Activated B cell treated with CpG ODN at 0.5 μM for 24 hours (primary cell): Measurements from ENCODE around the gene TPP2. TPM values are rescaled to one million over a fixed set of nuclear protein-coding genes. Genes with fewer than 3 reads are reported as not detected.

ENCODE experiments used
- ATAC-seq: fragments of 200-7000 bp; cut with Tn5 transposase; one replicate; pipeline ENCODE4 v1.10.0; 2021; ENCODE audit warnings: low read depth, mild to moderate bottlenecking, moderate library complexity
- CTCF ChIA-PET: fragments of 350-600 bp; sonication (Branson Sonifier 250); formaldehyde crosslinking; loops from one replicate; lab custom pipeline; 2021; ENCODE audit warnings: antibody characterized with exemption; lab: Charles Lee
- POLR2A ChIA-PET: fragments of 350-600 bp; sonication (Branson Sonifier 250); formaldehyde crosslinking; loops from one replicate; lab custom pipeline; 2021; ENCODE audit warnings: antibody characterized with exemption; lab: Charles Lee
- DNase-seq: peaks from one replicate; pipeline ENCODE4 v3.0.0; 2022
- H3K27ac Mint-ChIP-seq: one replicate; pipeline ENCODE4 v1.8.0; 2020; ENCODE audit warnings: mixed read lengths
- H3K27me3 Mint-ChIP-seq: one replicate; pipeline ENCODE4 v1.8.0; 2021; ENCODE audit warnings: mixed read lengths
- H3K36me3 Mint-ChIP-seq: one replicate; pipeline ENCODE4 v1.8.0; 2021; ENCODE audit warnings: low read depth, mixed read lengths
- H3K4me1 Mint-ChIP-seq: one replicate; pipeline ENCODE4 v1.8.0; 2021; ENCODE audit warnings: mixed read lengths
- H3K4me3 Mint-ChIP-seq: one replicate; pipeline ENCODE4 v1.8.0; 2020; ENCODE audit warnings: mild to moderate bottlenecking, mixed read lengths
- H3K9me3 Mint-ChIP-seq: one replicate; pipeline ENCODE4 v1.8.0; 2020; ENCODE audit warnings: mixed read lengths
- intact Hi-C: fragments of 100-400 bp; cut with micrococcal nuclease; formaldehyde crosslinking; loops from one replicate; pipeline ENCODE4 v1.15.1; 2024
- total RNA-seq: library from RNA; stranded (reverse); gene quantifications from 2 replicates; pipeline ENCODE4 v1.2.3, GENCODE V29; 2022
- TF ChIP-seq, protein P1 (sequence below): fragments of 200-600 bp; IDR thresholded peaks from one replicate; pipeline ENCODE4 v1.8.0; 2022; ENCODE audit warnings: antibody characterized with exemption, mild to moderate bottlenecking

The TPP2 gene
- total RNA-seq, 1 donor from 2014 or later = 53.1 TPM

DNA sequence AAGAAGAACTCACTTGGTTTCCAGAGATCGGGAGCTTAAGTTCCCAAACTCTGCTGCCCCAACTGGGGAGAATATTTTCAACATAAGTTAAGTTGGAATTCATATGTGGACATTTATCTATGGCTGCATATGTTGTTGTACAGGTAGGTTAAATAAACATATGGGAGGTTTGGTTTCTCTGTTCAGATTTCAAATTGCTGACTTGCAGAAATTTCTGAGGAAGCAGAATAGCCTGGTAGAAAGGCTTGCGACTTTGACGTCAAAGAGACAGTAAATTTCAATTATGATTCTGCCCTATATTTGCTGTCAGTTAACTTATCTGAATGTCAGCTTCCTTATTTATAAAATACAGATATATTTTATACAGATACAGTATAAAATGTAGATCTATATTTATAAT is 40.0 kb upstream of the TPP2 start:
- ATAC-seq = no peak
- Mint-ChIP-seq H3K9me3 (no peaks in the 10 kb centered on the region), H3K27ac (no peak overlapping the region), H3K36me3 (no peaks in the 10 kb centered on the region), H3K27me3 (peaks cover 6% of the 10 kb centered on the region), H3K4me1 (no peaks in the 10 kb centered on the region), H3K4me3 (no peak overlapping the region)
- ChIA-PET CTCF (interaction anchor here (1.0 to 1.9 kb wide), 4 partner anchors 290 to 1413 kb away, joined by 3 to 14 read pairs (median 4); no protein-coding TSS in a partner anchor), POLR2A (no interaction called here)
- DNase-seq = no peak
- intact Hi-C loops = loop anchor here (1.0 kb wide), 2 partner anchors 1043 to 1413 kb away; no protein-coding TSS in a partner anchor
- TF ChIP-seq, protein P1, sequence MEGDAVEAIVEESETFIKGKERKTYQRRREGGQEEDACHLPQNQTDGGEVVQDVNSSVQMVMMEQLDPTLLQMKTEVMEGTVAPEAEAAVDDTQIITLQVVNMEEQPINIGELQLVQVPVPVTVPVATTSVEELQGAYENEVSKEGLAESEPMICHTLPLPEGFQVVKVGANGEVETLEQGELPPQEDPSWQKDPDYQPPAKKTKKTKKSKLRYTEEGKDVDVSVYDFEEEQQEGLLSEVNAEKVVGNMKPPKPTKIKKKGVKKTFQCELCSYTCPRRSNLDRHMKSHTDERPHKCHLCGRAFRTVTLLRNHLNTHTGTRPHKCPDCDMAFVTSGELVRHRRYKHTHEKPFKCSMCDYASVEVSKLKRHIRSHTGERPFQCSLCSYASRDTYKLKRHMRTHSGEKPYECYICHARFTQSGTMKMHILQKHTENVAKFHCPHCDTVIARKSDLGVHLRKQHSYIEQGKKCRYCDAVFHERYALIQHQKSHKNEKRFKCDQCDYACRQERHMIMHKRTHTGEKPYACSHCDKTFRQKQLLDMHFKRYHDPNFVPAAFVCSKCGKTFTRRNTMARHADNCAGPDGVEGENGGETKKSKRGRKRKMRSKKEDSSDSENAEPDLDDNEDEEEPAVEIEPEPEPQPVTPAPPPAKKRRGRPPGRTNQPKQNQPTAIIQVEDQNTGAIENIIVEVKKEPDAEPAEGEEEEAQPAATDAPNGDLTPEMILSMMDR = no peak

DNA sequence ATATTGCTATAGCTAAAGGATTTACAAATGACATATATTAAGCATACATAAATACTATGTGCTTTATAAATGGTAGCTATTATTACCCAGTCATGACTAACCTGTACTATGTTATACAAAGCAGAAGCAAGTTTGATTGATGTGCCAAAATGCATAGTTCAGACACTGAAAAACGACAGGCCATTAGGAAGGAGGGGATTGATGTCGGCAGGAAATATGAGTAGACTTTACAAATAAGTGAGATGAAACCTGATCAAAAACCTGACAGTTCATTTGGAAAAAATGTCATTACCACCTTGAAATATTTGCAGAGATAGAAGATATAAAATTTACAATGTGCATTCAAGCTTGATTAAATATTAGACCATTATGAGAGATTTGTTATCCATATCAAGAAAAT is 38.8 kb upstream of the TPP2 start:
- POLR2A ChIA-PET = no interaction called here
- TF ChIP-seq, protein P1 = no peak
- Mint-ChIP-seq H3K36me3 (no peaks in the 10 kb centered on the region), H3K4me3 (no peak overlapping the region), H3K27me3 (peaks cover 12% of the 10 kb centered on the region), H3K27ac (no peak overlapping the region), H3K9me3 (no peaks in the 10 kb centered on the region), H3K4me1 (no peaks in the 10 kb centered on the region)
- intact Hi-C loops = no loop called here
- ATAC-seq = no peak
- CTCF ChIA-PET = interaction anchor here (1.0 to 1.4 kb wide), 2 partner anchors 417 to 1413 kb away, joined by 3 to 5 read pairs; no protein-coding TSS in a partner anchor
- no peak for DNase-seq

DNA sequence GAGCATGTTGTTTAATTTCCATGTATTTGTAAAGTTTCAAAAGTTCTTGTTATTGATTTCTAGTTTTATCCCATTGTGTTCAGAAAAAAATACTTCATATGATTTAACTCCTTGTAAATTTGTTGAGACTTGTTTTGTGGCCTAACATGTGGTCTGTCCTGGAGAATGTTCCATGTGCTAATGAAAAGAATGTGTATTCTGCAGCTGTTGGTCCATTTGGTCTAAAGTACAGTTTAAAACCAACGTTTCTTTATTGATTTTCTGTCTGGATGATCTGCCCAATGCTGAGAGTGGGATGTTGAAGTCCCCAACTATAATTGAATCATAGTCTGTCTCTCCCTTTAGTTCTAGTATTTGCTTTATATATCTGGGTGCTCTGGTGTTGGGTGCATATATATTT is 34.9 kb upstream of the TPP2 start:
- H3K36me3 Mint-ChIP-seq = no peaks in the 10 kb centered on the region
- H3K27ac Mint-ChIP-seq = no peak overlapping the region
- TF ChIP-seq, protein P1 = no peak
- no peaks in the 10 kb centered on the region for H3K4me1 Mint-ChIP-seq
- POLR2A ChIA-PET = no interaction called here
- H3K9me3 Mint-ChIP-seq = no peaks in the 10 kb centered on the region
- H3K4me3 Mint-ChIP-seq = no peak overlapping the region
- ATAC-seq (no peak), DNase-seq (no peak)
- intact Hi-C loops = no loop called here
- H3K27me3 Mint-ChIP-seq = peaks cover 20% of the 10 kb centered on the region
- CTCF ChIA-PET = no interaction called here

DNA sequence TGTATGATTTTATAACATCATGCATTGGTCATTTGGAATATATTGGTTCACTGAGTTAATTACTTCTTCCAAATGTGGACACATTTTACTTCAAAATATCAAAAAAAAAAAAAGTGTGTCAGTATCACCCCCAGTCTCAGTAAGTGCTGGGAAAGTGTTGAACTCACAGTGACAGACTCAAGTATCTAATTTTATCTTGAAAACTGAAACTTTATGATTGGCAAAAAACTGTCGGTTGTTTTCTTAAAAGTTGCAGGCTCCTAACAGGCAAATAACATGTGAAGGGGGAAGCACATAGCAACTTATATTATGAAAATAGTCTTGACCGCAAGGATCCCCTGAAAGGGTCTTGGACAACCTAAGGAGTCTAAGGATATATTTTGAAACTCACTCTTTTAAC is 33.5 kb upstream of the TPP2 start:
- Mint-ChIP-seq H3K4me1 (no peaks in the 10 kb centered on the region), H3K36me3 (no peaks in the 10 kb centered on the region), H3K9me3 (no peaks in the 10 kb centered on the region), H3K27me3 (peaks cover 29% of the 10 kb centered on the region), H3K27ac (no peak overlapping the region), H3K4me3 (no peak overlapping the region)
- TF ChIP-seq, protein P1 = no peak
- no peak for DNase-seq
- intact Hi-C loops = no loop called here
- ChIA-PET POLR2A (no interaction called here), CTCF (interaction anchor here (0.6 to 0.9 kb wide), 2 partner anchors 8 to 1332 kb away, joined by 3 read pairs; no protein-coding TSS in a partner anchor)
- no peak for ATAC-seq

DNA sequence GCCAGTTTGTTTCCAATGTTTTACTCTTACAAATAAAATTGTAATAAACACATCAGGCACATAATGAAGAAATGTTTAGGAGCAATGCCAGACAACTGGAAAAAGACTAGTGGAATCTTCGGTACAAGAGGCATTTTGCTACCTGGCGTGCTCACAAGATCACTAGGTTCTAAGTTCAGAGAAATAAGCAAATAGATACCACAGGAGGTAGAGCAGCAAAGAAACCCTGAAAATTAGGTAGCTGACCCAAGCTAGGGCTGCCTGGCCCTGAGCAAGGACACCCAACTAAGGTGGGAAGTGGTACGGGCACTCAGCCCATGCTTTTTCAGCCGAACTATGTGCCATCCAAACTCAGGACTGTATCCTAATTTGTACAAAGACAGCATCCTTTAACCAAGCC is 32.2 kb upstream of the TPP2 start:
- intact Hi-C loops = no loop called here
- Mint-ChIP-seq H3K4me3 (no peak overlapping the region), H3K27ac (no peak overlapping the region), H3K9me3 (no peaks in the 10 kb centered on the region), H3K27me3 (peaks cover 30% of the 10 kb centered on the region), H3K36me3 (no peaks in the 10 kb centered on the region), H3K4me1 (no peaks in the 10 kb centered on the region)
- POLR2A ChIA-PET = no interaction called here
- no peak for ATAC-seq
- DNase-seq = no peak
- TF ChIP-seq, protein P1 = no peak
- CTCF ChIA-PET = interaction anchor here (0.9 kb wide), 1 partner anchor 10 kb away, joined by 3 read pairs; no protein-coding TSS in a partner anchor
